SK-N-SH (cell line): ENCODE data around the gene GSTCD. TPM values are rescaled to one million over a fixed set of nuclear protein-coding genes. Genes with fewer than 3 reads are reported as not detected.

Experiments
- CTCF ChIA-PET: fragments of 300-600, 350-600 bp; formaldehyde crosslinking; extraction: SDS; loops from one replicate; lab custom pipeline; 2021; lab: Yijun Ruan, JAX
- POLR2A ChIA-PET: fragments of 350-600 bp; sonication (Branson Sonifier 250); formaldehyde crosslinking; extraction: SDS; loops from one replicate; lab custom pipeline; 2020; ENCODE audit warnings: antibody characterized with exemption, inconsistent platforms; lab: Yijun Ruan, JAX
- DNase-seq: peaks from one replicate; pipeline ENCODE4 v3.0.0; 2012
- H2AFZ ChIP-seq: fragments of 200-600 bp; sonication (generic); 2 replicates; pipeline ENCODE4 v1.8.1; 2016; ENCODE audit warnings: antibody characterized with exemption, mild to moderate bottlenecking, low read depth
- H3F3A ChIP-seq: fragments of 200-600 bp; sonication (generic); replicated peaks from 2 replicates; pipeline ENCODE3; 2016; ENCODE audit warnings: antibody characterized with exemption, mild to moderate bottlenecking; ENCODE audit not compliant: insufficient read depth
- H3K27ac ChIP-seq, 2 experiments: fragments of 200-500 bp in 1 of 2; fragments of 200-600 bp in 1 of 2; sonication (Bioruptor generic) in 1 of 2; sonication (generic), shearing (Covaris generic) in 1 of 2; 2 replicates each; pipeline versions ENCODE4 v1.5.1 to v1.6.1; 2014 to 2016; ENCODE audit warnings: low read depth in 2 of 2, inconsistent platforms in 1 of 2, low read length in 1 of 2, mild to moderate bottlenecking in 1 of 2, mixed read lengths in 1 of 2
- H3K27me3 ChIP-seq: fragments of 200-600 bp; sonication (generic), shearing (Covaris generic); 2 replicates; pipeline ENCODE4 v1.6.1; 2016; ENCODE audit warnings: mixed run types; ENCODE audit not compliant: insufficient read depth
- H3K36me3 ChIP-seq, 2 experiments: fragments of 200-500 bp in 1 of 2; fragments of 200-600 bp in 1 of 2; sonication (Bioruptor generic) in 1 of 2; sonication (generic) in 1 of 2; replicated peaks in 1 of 2; 2 replicates each; pipeline versions ENCODE3 to v1.5.1; 2014 to 2016; ENCODE audit warnings: low read length in 1 of 2, mild to moderate bottlenecking in 1 of 2; ENCODE audit not compliant: insufficient read depth in 2 of 2, control insufficient read depth in 1 of 2
- H3K4me1 ChIP-seq, 2 experiments: fragments of 200-500 bp in 1 of 2; fragments of 200-600 bp in 1 of 2; sonication (Bioruptor generic) in 1 of 2; sonication (generic), shearing (Covaris generic) in 1 of 2; 2 replicates each; pipeline versions ENCODE4 v1.5.1 to v1.6.1; 2014 to 2016; ENCODE audit warnings: low read depth in 1 of 2, low read length in 1 of 2, mixed run types in 1 of 2; ENCODE audit not compliant: insufficient read depth in 2 of 2, control insufficient read depth in 1 of 2
- H3K4me2 ChIP-seq: fragments of 200-600 bp; sonication (generic), shearing (Covaris generic); 2 replicates; pipeline ENCODE4 v1.6.1; 2017; ENCODE audit warnings: mixed run types
- H3K4me3 ChIP-seq, 2 experiments: fragments of 200-500 bp in 1 of 2; fragments of 200-600 bp in 1 of 2; sonication (Bioruptor generic) in 1 of 2; sonication (generic), shearing (Covaris generic) in 1 of 2; 2 replicates each; pipeline versions ENCODE4 v1.5.1 to v1.8.1; 2014 to 2016; ENCODE audit warnings: low read depth in 2 of 2, inconsistent platforms in 1 of 2, low read length in 1 of 2, mild to moderate bottlenecking in 1 of 2, mixed read lengths in 1 of 2, moderate library complexity in 1 of 2
- H3K79me2 ChIP-seq: fragments of 200-600 bp; sonication (generic); 2 replicates; pipeline ENCODE4 v1.8.1; 2017; ENCODE audit warnings: mild to moderate bottlenecking; ENCODE audit not compliant: insufficient read depth
- H3K9ac ChIP-seq: fragments of 200-600 bp; sonication (generic); 2 replicates; pipeline ENCODE4 v1.6.1; 2017; ENCODE audit warnings: mixed run types
- H3K9me2 ChIP-seq: fragments of 200-600 bp; sonication (generic); 2 replicates; pipeline ENCODE4 v1.6.1; 2017; ENCODE audit warnings: mixed run types
- H3K9me3 ChIP-seq: fragments of 200-600 bp; sonication (generic); 2 replicates; pipeline ENCODE4 v1.6.1; 2017; ENCODE audit warnings: mixed run types, mild to moderate bottlenecking, moderate library complexity
- H4K20me1 ChIP-seq: fragments of 200-600 bp; sonication (generic); 2 replicates; pipeline ENCODE4 v1.6.1; 2017; ENCODE audit warnings: mild to moderate bottlenecking, mixed run types; ENCODE audit not compliant: insufficient read depth
- CTCF ChIP-seq: fragments of 200-600 bp; sonication (generic); IDR thresholded peaks from 2 replicates; pipeline ENCODE4 v1.6.1; 2017; ENCODE audit warnings: antibody characterized with exemption, mild to moderate bottlenecking, moderate library complexity
- ELF1 ChIP-seq: IDR thresholded peaks from 2 replicates; pipeline ENCODE4 v1.4.0; 2012
- EZH2phosphoT487 ChIP-seq: fragments of 200-600 bp; sonication (generic); IDR thresholded peaks from 2 replicates; pipeline ENCODE4 v1.6.1; 2017; ENCODE audit warnings: low read depth, mixed run types, mild to moderate bottlenecking, antibody characterized with exemption, moderate library complexity, borderline replicate concordance
- FOXJ3 ChIP-seq: sonication (generic); formaldehyde crosslinking; IDR thresholded peaks from 2 replicates; pipeline ENCODE4 v1.5.1; 2020; ENCODE audit warnings: mild to moderate bottlenecking, missing genetic modification reagents
- FOXM1 ChIP-seq: IDR thresholded peaks from 2 replicates; pipeline ENCODE4 v1.4.0; 2012; ENCODE audit warnings: low read depth, mild to moderate bottlenecking
- GABPA ChIP-seq: IDR thresholded peaks from 2 replicates; pipeline ENCODE4 v1.4.0; 2012; ENCODE audit warnings: low read depth, mild to moderate bottlenecking
- GATA2 ChIP-seq: sonication (generic); formaldehyde crosslinking; IDR thresholded peaks from 2 replicates; pipeline ENCODE4 v1.5.0; 2020; ENCODE audit warnings: mild to moderate bottlenecking, missing genetic modification reagents
- JUND ChIP-seq: IDR thresholded peaks from 2 replicates; pipeline ENCODE4 v1.4.0; 2012
- MXI1 ChIP-seq: IDR thresholded peaks from 2 replicates; pipeline ENCODE4 v1.6.1; 2012; ENCODE audit warnings: mild to moderate bottlenecking, low read depth, low read length, improper control_type of control experiment
- RXRA ChIP-seq: IDR thresholded peaks from 2 replicates; pipeline ENCODE4 v1.4.0; 2012; ENCODE audit warnings: low read depth, mild to moderate bottlenecking, borderline replicate concordance
- SMC3 ChIP-seq: IDR thresholded peaks from 2 replicates; pipeline ENCODE4 v1.6.1; 2012; ENCODE audit warnings: low read depth, low read length, improper control_type of control experiment
- TCF12 ChIP-seq: IDR thresholded peaks from 2 replicates; pipeline ENCODE4 v1.4.0; 2012
- YY1 ChIP-seq: IDR thresholded peaks from 2 replicates; pipeline ENCODE4 v1.4.0; 2012; ENCODE audit warnings: low read depth, mild to moderate bottlenecking
- ZBTB33 ChIP-seq: IDR thresholded peaks from 2 replicates; pipeline ENCODE4 v1.4.0; 2012; ENCODE audit warnings: low read depth, borderline replicate concordance
- WGBS: methylation state at CpG from one replicate; pipeline ENCODE4 v1.1.6; 2017; ENCODE audit warnings: low lambda C conversion rate; 5-methylcytosine and 5-hydroxymethylcytosine counted together
- polyA plus RNA-seq, 3 experiments: library from polyadenylated mRNA; depleted of rRNA; stranded (reverse); fragments of >200 nt; gene quantifications; 2 replicates each; pipeline ENCODE4 v1.2.3, GENCODE V29; 2012
- TF ChIP-seq, protein P1 (sequence below): fragments of 150-350 bp; IDR thresholded peaks from 2 replicates; pipeline ENCODE4 v1.6.1; 2017; ENCODE audit warnings: antibody characterized with exemption, low read length, low read depth, borderline replicate concordance

GSTCD gene
- polyA plus RNA-seq, 1 of the 3 experiments (the other 2 are of a cell fraction): 4.8 TPM

DNA sequence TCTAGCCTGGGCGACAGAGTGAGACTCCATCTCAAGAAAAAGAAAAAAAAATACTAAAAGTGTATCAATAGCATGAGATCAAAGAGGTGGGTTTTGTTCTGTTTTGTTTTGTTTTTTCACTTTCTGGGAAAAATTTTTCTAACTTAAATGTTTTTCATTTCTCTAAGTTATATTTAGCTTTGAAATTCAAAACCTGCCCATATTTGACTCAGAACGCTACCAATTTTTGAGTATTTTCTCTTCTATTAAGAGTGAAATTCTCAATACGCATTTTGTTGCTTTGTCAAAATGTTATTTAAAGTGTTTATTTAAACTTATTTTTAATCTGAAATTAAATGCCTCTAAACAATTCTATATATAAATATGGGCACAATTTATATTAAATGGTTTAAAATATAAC, 39.6 kb downstream of the GSTCD start (continued):
- TF ChIP-seq YY1: no peak
- TF ChIP-seq EZH2phosphoT487: no peak
- no peak for TF ChIP-seq JUND
- TF ChIP-seq RXRA: no peak
- no peak for TF ChIP-seq GABPA

DNA sequence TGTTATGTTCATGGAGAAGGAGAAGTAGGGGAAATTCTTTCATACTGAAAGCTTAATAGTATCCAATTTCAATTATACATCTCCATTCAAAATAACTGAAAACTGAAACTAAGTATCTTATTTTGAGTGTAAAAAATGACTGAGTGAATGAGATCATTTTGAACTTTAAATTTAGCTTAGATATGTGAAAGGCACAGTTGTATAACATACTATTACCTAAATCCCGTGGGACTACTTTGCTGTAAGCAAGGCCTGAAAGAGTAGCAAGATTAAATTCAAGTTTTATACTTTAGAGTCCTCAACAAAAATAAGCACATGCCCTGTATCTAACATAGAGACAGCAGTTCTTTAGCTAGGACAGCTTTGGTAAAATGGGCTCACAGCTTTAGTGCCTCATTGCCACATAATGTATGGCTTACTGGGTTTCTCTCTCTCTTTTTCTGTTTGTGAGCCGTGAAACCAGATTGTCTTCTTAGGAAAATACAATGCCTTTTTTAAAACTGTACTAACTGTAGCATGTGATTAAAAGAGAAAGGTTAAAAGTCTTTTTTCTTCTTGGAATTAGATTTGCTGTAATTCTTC, 43.2 kb downstream of the GSTCD start:
- ChIA-PET POLR2A (no interaction called here), CTCF (interaction anchor here (0.8 to 1.5 kb wide), 2 partner anchors 9 to 37 kb away, joined by 3 to 5 read pairs; no protein-coding TSS in a partner anchor)
- Histone ChIP-seq H3F3A (no peaks in the 10 kb centered on the region), H4K20me1 (no peaks in the 10 kb centered on the region), H3K9me2 (no peaks in the 10 kb centered on the region), H3K36me3 (peaks cover 0 to 5% of the 10 kb centered on the region in 2 experiments), H2AFZ (no peak overlapping the region), H3K9ac (no peak overlapping the region), H3K27ac (no peak overlapping the region), H3K79me2 (no peaks in the 10 kb centered on the region), H3K9me3 (no peaks in the 10 kb centered on the region), H3K4me2 (no peak overlapping the region), H3K4me3 (no peak overlapping the region), H3K27me3 (no peaks in the 10 kb centered on the region), H3K4me1 (no peaks in the 10 kb centered on the region)
- no peak for DNase-seq
- no peak for TF ChIP-seq GATA2 (CRISPR knock-in tag)
- TF ChIP-seq FOXJ3 (CRISPR knock-in tag): no peak
- no peak for TF ChIP-seq FOXM1
- no peak for TF ChIP-seq ZBTB33
- TF ChIP-seq MXI1: no peak
- TF ChIP-seq ELF1: no peak
- TF ChIP-seq SMC3: no peak
- no peak for TF ChIP-seq RXRA
- TF ChIP-seq, protein P1, sequence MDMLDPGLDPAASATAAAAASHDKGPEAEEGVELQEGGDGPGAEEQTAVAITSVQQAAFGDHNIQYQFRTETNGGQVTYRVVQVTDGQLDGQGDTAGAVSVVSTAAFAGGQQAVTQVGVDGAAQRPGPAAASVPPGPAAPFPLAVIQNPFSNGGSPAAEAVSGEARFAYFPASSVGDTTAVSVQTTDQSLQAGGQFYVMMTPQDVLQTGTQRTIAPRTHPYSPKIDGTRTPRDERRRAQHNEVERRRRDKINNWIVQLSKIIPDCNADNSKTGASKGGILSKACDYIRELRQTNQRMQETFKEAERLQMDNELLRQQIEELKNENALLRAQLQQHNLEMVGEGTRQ: no peak
- TF ChIP-seq CTCF: no peak
- TF ChIP-seq EZH2phosphoT487: no peak
- TF ChIP-seq TCF12: no peak
- 44% methylated on average over 2 of the region's 2 CpGs for WGBS
